ENCODE data around the gene ZNF438.

Gene ZNF438

DNA sequence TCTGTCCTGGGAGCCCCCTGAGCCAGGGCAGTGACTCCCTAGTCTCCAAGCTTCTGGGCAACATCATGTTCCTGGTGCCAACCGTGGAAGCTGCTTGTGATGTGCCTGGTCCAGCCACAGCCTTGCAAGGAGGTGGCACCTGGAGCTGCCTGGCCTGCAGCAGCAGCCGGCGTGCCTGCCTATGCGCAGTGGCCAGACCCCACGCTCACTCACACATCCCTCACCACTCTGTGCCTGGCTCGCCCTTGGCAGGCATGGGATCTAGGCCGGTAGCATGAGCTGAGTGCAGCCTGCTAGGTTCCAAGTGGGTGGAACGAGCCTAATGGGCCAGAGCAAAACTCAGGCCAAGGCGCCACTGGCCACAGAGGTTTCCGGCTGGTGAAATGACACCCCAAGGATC is 184.0 kb downstream of the ZNF438 start:
- Histone ChIP-seq H3K27ac (ENCODE audit: low read depth, low read length) (no peak overlapping the region), H4K20me1 (ENCODE audit: control insufficient read depth, insufficient read depth, low read depth, low read length) (no peaks in the 10 kb centered on the region), H3K27me3 (ENCODE audit: control insufficient read depth, low read length) (no peaks in the 10 kb centered on the region), H3K4me2 (ENCODE audit: low read length) (no peak overlapping the region), H3K9me3 (ENCODE audit: control insufficient read depth, insufficient read depth, low read length) (no peaks in the 10 kb centered on the region), H3K36me3 (ENCODE audit: control insufficient read depth, low read length) (no peaks in the 10 kb centered on the region), H3K4me3 (ENCODE audit: low read length) (no peak overlapping the region), H3F3A (ENCODE audit: control insufficient read depth, insufficient read depth) (no peaks in the 10 kb centered on the region), H3K4me1 (ENCODE audit: control insufficient read depth, low read length) (no peaks in the 10 kb centered on the region), H3K9me2 (replicated peaks; ENCODE audit: control insufficient read depth, low read length) (no peaks in the 10 kb centered on the region), H3K79me2 (ENCODE audit: control insufficient read depth, low read length) (no peaks in the 10 kb centered on the region)
- no peak for TF ChIP-seq EZH2phosphoT487 (IDR thresholded peaks at IDR 0.05; ENCODE audit: borderline replicate concordance, low read length)
- TF ChIP-seq, protein P1, sequence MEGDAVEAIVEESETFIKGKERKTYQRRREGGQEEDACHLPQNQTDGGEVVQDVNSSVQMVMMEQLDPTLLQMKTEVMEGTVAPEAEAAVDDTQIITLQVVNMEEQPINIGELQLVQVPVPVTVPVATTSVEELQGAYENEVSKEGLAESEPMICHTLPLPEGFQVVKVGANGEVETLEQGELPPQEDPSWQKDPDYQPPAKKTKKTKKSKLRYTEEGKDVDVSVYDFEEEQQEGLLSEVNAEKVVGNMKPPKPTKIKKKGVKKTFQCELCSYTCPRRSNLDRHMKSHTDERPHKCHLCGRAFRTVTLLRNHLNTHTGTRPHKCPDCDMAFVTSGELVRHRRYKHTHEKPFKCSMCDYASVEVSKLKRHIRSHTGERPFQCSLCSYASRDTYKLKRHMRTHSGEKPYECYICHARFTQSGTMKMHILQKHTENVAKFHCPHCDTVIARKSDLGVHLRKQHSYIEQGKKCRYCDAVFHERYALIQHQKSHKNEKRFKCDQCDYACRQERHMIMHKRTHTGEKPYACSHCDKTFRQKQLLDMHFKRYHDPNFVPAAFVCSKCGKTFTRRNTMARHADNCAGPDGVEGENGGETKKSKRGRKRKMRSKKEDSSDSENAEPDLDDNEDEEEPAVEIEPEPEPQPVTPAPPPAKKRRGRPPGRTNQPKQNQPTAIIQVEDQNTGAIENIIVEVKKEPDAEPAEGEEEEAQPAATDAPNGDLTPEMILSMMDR (IDR thresholded peaks at IDR 0.05; ENCODE audit: low read depth, low read length, poor library complexity, severe bottlenecking) = no peak

DNA sequence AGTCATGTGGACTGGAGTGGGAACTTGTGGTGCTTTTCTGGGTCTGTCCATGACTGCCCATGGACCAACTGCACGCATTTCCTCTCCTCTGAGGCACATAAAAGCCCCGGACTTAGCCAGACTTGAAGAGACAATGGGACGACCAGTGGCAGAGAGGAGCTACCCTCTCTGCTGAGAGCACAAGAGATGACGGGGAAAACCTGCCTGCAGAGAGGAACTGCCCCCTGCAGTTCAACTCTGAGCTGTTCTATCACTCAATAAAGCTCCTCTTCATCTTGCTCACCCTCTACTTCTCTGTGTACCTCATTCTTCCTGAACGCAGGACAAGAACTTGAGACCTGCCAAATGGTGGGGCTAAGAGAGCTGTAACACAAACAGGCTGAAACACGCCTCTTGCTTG is 184.5 kb downstream of the ZNF438 start:
- Histone ChIP-seq H3K27me3 (ENCODE audit: control insufficient read depth, low read length) (no peaks in the 10 kb centered on the region), H4K20me1 (ENCODE audit: control insufficient read depth, insufficient read depth, low read depth, low read length) (no peaks in the 10 kb centered on the region), H3K4me2 (ENCODE audit: low read length) (no peak overlapping the region), H3F3A (ENCODE audit: control insufficient read depth, insufficient read depth) (no peaks in the 10 kb centered on the region), H3K27ac (ENCODE audit: low read depth, low read length) (no peak overlapping the region), H3K9me2 (replicated peaks; ENCODE audit: control insufficient read depth, low read length) (no peaks in the 10 kb centered on the region), H3K4me1 (ENCODE audit: control insufficient read depth, low read length) (no peaks in the 10 kb centered on the region), H3K4me3 (ENCODE audit: low read length) (no peak overlapping the region), H3K79me2 (ENCODE audit: control insufficient read depth, low read length) (no peaks in the 10 kb centered on the region), H3K9me3 (ENCODE audit: control insufficient read depth, insufficient read depth, low read length) (no peaks in the 10 kb centered on the region), H3K36me3 (ENCODE audit: control insufficient read depth, low read length) (no peaks in the 10 kb centered on the region)
- TF ChIP-seq EZH2phosphoT487 (IDR thresholded peaks at IDR 0.05; ENCODE audit: borderline replicate concordance, low read length) = no peak
- TF ChIP-seq, protein P1 (IDR thresholded peaks at IDR 0.05; ENCODE audit: low read depth, low read length, poor library complexity, severe bottlenecking) = no peak

DNA sequence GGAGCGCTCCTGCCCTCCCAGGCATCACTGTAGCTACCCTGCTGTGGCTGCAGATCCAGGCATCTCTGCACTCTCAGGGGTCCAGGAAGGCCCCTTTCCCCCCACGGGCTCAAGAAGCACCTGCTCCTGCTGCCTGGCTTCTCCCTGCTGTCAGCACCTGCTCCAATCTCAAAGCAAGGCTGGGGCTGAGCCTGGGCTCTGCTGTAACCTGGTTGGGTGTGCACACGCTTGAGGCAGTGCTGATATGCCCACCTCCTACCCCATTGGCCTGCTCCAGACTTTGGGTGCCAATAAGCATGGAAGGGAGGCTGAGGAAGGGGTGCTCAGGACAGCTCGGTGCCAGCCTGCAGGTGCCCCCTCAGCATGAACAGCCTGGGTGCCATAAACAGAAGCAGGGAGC is 185.0 kb downstream of the ZNF438 start:
- Histone ChIP-seq H3K9me3 (ENCODE audit: control insufficient read depth, insufficient read depth, low read length) (no peaks in the 10 kb centered on the region), H3K4me1 (ENCODE audit: control insufficient read depth, low read length) (no peaks in the 10 kb centered on the region), H3F3A (ENCODE audit: control insufficient read depth, insufficient read depth) (no peaks in the 10 kb centered on the region), H3K27ac (ENCODE audit: low read depth, low read length) (no peak overlapping the region), H4K20me1 (ENCODE audit: control insufficient read depth, insufficient read depth, low read depth, low read length) (no peaks in the 10 kb centered on the region), H3K27me3 (ENCODE audit: control insufficient read depth, low read length) (no peaks in the 10 kb centered on the region), H3K36me3 (ENCODE audit: control insufficient read depth, low read length) (no peaks in the 10 kb centered on the region), H3K4me2 (ENCODE audit: low read length) (no peak overlapping the region), H3K9me2 (replicated peaks; ENCODE audit: control insufficient read depth, low read length) (no peaks in the 10 kb centered on the region), H3K4me3 (ENCODE audit: low read length) (no peak overlapping the region), H3K79me2 (ENCODE audit: control insufficient read depth, low read length) (no peaks in the 10 kb centered on the region)
- no peak for TF ChIP-seq EZH2phosphoT487 (IDR thresholded peaks at IDR 0.05; ENCODE audit: borderline replicate concordance, low read length)
- TF ChIP-seq, protein P1 (IDR thresholded peaks at IDR 0.05; ENCODE audit: low read depth, low read length, poor library complexity, severe bottlenecking) = no peak

DNA sequence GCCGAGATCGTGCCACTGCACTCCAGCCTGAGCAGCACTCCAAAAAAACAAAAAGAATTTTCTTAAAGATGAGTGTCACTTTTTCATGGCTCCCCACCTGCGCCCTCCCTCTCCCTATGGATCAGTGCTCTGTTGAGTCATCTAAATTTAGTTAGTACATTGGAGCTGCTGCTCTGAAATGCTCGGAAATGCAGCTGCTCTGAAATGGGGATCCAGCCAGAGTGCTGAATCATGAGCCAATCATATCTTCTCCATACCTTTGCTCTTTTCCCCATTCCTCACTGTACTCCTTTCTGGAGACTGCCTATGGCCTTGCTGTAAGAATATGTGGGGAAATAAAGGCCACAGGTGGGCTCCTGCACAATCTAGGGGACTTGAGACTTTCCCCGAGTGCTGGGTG is 188.8 kb downstream of the ZNF438 start:
- Histone ChIP-seq H3K4me3 (ENCODE audit: low read length) (no peak overlapping the region), H4K20me1 (ENCODE audit: control insufficient read depth, insufficient read depth, low read depth, low read length) (no peaks in the 10 kb centered on the region), H3K79me2 (ENCODE audit: control insufficient read depth, low read length) (no peaks in the 10 kb centered on the region), H3K27me3 (ENCODE audit: control insufficient read depth, low read length) (0 out of 2 replicates have a peak, but pooled peaks cover 3% of the 10 kb centered on the region), H3F3A (ENCODE audit: control insufficient read depth, insufficient read depth) (no peaks in the 10 kb centered on the region), H3K27ac (ENCODE audit: low read depth, low read length) (no peak overlapping the region), H3K4me2 (ENCODE audit: low read length) (no peak overlapping the region), H3K36me3 (ENCODE audit: control insufficient read depth, low read length) (no peaks in the 10 kb centered on the region), H3K4me1 (ENCODE audit: control insufficient read depth, low read length) (no peaks in the 10 kb centered on the region), H3K9me3 (ENCODE audit: control insufficient read depth, insufficient read depth, low read length) (no peaks in the 10 kb centered on the region), H3K9me2 (replicated peaks; ENCODE audit: control insufficient read depth, low read length) (no peaks in the 10 kb centered on the region)
- no peak for TF ChIP-seq EZH2phosphoT487 (IDR thresholded peaks at IDR 0.05; ENCODE audit: borderline replicate concordance, low read length)
- TF ChIP-seq, protein P1 (IDR thresholded peaks at IDR 0.05; ENCODE audit: low read depth, low read length, poor library complexity, severe bottlenecking) = no peak

Data from DOHH2 (cell line).